ENCODE measurements around the gene PNKP.
A peak's percentile ranks its signal among the peaks of the same experiment; 100 is the strongest.

Gene PNKP

DNA sequence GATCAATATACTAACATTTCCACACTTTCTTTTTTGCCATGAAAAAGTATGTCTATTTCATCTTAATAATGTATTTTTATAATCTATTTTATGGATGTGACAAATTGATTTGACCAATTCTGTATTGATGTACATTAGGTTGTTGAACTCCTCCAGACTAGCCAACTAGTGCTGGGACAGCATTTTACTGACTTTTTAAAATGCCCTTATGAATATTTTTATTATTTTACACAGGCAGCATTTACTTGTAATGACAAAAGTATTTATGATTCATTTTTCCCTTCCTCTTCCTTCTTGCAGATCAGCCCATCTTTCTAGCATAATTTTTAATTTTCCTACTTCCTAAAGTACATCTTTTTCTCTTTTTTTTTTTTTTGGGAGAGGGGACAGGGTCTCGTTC is 53.4 kb downstream of the PNKP start:
- no peak for DNase-seq

GRCh38 chr19:49812997-49813861 is 54.1 kb downstream of the PNKP start, which contains the start of gene FUZ:
Gene FUZ (minus strand): TSS chr19:49813292. CDS start chr19:49813106, 186 bp downstream.
- DNase-seq = peak; percentile 94

DNA sequence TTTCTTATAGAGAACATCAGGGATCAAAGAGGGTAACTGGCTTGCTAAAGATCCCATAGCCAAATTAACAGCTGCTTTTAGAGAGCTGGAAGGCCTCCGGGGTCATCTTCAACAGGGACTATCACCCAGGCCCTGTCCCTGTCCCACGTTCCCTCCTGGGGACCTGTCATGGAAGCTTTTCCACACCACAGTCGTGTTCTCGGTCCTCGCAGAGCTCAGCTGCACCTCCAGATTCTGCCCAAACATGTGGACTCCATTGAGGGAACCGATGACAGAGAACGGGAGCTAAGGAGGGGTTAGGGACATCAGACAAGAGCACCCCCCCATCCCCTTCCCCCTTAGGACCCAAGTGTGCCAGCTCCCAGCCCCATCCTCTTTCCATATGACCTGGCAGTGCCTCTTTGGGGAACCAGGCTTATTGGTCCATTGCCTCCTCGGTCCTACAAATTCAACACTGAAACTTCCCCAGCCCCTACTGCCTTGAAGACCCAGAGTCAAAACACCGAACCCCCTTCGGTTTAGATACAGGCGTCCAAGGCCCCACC is 54.9 kb downstream of the PNKP start:
- DNase-seq = no peak

GRCh38 chr19:49811328-49811727 is 56.0 kb downstream of the PNKP start:
- DNase-seq = no peak
